GM13976 (cell line): ENCODE measurements around the gene AUTS2.

ENCODE experiments used
- DNase-seq: peaks from one replicate; pipeline ENCODE4 v3.0.0; 2012; ENCODE audit warnings: low spot score
- in situ Hi-C: fragments of 300-500 bp; cut with MboI; formaldehyde crosslinking; loops from one replicate; pipeline ENCODE4 v1.12.0; 2022; ENCODE audit warnings: low sequenced_read_pairs, mixed read lengths, inconsistent platforms; ENCODE audit not compliant: unreplicated experiment
- TF ChIP-seq, protein P1 (sequence below): IDR thresholded peaks from 2 replicates; pipeline ENCODE4 v1.5.1; 2012; ENCODE audit warnings: borderline replicate concordance, mild to moderate bottlenecking; ENCODE audit not compliant: insufficient read depth; ENCODE audit errors: extremely low read depth, missing control alignments, control extremely low read depth

Gene AUTS2

DNA sequence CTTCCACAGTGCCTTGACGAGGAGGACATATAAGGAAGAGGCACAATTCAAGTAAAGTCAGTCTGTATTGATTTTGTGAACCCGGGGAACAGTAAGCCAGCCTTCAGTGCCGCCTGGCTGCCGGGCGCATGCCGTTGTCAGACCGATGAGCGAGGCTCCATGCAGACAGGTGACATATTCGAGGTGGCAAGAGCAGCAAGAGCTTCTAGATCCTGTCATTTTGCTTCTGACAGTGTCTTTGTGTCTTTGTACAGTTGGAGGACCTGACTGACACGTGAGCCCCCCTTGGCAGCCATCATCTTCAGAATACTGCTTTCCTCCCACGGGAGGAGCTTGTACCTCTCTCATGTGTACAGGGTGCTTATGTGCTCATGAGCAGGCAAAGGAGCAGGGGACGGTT is 1146.2 kb downstream of the AUTS2 start:
- in situ Hi-C loops, result no loop called here
- TF ChIP-seq, protein P1, sequence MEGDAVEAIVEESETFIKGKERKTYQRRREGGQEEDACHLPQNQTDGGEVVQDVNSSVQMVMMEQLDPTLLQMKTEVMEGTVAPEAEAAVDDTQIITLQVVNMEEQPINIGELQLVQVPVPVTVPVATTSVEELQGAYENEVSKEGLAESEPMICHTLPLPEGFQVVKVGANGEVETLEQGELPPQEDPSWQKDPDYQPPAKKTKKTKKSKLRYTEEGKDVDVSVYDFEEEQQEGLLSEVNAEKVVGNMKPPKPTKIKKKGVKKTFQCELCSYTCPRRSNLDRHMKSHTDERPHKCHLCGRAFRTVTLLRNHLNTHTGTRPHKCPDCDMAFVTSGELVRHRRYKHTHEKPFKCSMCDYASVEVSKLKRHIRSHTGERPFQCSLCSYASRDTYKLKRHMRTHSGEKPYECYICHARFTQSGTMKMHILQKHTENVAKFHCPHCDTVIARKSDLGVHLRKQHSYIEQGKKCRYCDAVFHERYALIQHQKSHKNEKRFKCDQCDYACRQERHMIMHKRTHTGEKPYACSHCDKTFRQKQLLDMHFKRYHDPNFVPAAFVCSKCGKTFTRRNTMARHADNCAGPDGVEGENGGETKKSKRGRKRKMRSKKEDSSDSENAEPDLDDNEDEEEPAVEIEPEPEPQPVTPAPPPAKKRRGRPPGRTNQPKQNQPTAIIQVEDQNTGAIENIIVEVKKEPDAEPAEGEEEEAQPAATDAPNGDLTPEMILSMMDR, result no peak
- DNase-seq, result no peak

DNA sequence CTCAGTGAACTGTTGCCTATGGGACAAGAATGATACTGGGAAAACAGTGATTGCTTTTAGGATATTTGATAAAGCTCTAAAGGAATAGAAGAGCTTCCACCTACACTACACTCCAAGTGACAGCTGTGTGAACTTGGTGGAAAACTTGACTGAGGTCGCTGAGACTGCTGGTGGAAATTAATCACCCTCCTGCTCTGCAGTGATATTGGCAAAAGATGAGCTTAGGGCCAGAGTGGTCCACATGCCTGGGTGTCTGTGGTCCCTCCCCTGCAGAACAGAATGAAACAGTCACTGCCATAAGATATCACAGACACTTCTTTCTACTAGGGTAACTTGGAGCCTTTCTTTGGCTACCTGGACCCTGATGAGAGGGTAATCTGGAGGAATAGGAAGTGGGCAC is 1151.6 kb downstream of the AUTS2 start:
- TF ChIP-seq, protein P1, result no peak
- DNase-seq, result no peak
- in situ Hi-C loops, result no loop called here

DNA sequence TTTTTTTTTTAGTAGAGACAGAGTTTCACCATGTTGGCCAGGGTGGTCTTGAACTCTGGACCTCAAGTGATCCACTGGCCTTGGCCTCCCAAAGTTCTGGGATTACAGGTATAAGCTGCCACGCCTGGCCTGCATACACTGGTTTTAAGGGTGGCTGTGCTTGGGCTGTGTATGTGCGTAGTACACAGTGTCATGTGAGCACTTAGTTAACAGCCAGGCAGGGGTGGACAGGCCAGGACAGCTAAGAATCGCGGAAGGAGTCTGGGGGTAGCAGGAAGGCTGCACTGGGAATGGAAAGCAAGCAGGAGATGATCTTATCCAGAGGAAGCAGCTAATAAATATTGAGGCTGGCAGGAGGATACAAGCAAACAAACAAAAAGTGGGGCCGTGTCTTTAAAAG is 1153.6 kb downstream of the AUTS2 start:
- in situ Hi-C loops, result no loop called here
- TF ChIP-seq, protein P1, result no peak
- no peak for DNase-seq

DNA sequence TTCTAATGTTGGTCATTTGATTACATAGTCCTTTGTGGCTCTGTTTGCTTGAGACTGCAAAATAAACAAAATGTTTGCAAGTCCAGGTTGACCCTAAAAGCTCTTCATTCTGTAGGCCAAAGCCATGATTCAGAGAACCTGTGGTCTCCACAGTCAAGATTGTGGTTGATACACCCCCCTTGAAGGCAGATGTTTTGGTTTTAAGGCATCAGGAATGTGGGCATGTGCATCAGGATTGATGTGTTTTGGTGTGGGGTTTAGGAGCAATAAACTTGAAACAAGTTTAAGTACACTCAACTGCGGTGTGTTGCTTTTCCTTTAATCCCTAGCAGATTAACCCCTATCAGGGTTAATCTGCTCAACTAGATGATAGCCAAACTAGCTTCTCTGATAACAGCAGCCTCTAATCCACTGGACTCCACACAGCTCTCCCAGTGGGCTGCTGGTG is 1154.5 kb downstream of the AUTS2 start:
- in situ Hi-C loops, result no loop called here
- DNase-seq, result no peak
- TF ChIP-seq, protein P1, result no peak

DNA sequence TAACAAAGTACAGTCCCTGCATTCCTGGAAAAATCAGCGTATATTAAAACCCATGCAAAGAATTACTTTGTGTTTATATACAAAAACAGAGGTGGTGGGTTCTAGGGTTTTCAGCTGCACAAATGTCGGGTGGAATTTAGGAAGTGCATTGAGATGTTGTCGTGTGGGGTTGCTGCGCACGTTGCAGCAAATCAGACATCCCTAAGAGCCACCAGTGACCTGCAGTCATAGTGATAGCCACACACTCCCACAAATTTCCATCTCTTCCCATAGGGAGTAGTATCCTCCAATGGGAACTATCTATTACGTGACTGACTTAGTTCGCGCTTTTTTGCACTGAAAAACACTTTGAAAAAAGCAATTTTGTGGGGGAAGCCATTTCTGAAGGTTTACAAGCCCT is 1158.5 kb downstream of the AUTS2 start:
- DNase-seq, result no peak
- TF ChIP-seq, protein P1, result no peak
- in situ Hi-C loops, result no loop called here

DNA sequence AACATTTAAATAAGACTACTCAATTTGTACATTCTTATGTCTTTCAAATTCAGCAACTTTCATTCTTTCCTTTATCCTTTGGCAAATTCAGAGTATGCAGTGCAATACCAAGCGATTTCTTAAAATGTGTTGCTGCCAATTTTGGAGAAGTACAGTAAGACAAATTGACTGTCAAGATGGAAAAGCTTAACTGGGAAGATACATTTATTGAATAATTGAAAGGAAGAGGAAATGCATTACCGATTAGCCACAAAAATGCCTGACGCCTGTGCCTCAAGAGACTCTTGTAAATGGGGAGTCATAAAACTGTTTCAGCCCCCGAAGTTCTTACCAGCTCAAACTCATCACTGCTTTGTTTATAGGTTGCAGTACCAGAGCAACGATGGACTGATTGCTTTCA is 1160.4 kb downstream of the AUTS2 start:
- in situ Hi-C loops, result no loop called here
- no peak for DNase-seq
- TF ChIP-seq, protein P1, result no peak

DNA sequence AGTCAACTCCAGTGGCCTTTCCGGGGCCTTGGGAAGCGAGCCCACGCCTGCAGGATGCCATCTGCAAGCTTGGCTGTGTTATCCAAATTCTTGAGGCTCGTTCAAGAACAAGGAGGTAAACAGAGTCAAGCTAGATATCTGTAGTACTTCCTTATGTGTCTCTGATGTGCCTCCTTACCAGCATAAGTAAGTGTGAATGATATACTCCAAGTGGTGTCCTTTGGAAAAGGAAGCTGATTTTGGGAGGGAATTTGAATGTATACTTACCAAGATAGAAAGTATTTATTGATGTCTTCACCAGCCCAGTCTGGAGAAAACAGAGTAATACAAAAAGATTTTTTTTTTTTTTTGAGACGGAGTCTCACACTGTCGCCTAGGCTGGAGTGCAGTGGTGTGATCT is 1161.4 kb downstream of the AUTS2 start:
- in situ Hi-C loops, result no loop called here
- DNase-seq, result no peak
- TF ChIP-seq, protein P1, result no peak
